HG02885 (cell line): Measurements from ENCODE around the gene CFAP74.

Experiments used
- ATAC-seq: cut with Tn5 transposase; IDR thresholded peaks from one replicate; pipeline ENCODE4 v1.9.1; 2021; ENCODE audit warnings: mild to moderate bottlenecking; ENCODE audit not compliant: unreplicated experiment, poor library complexity

CFAP74 gene

GRCh38 chr1:1973716-1974642 is 29.6 kb downstream of the CFAP74 start:
- no peak for ATAC-seq

- ATAC-seq = no peak
Observed at GRCh38 chr1:1972976-1973715, 30.4 kb downstream of the CFAP74 start.

DNA sequence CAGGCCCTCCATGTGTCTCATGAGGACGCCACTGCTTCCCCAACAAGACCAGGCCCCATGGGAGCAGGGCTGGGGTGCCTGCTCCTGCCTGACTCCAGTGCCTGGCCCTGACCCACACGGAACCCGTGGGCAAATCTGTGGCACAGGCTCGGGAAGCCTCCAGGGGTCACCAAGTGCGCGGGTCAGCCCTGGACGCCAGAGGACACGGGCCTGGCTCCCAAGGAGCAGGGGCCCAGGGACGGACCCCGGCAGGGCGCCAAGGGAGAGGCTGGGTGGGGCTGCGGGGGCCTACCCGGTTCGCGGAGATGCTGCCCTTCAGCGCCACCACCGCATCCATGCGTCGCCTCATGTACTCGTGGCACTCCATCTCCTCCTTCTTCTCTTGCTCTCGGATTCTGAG is 31.9 kb downstream of the CFAP74 start:
- no peak for ATAC-seq

- ATAC-seq = no peak
Observed at GRCh38 chr1:1971017-1971416, 32.6 kb downstream of the CFAP74 start.

GRCh38 chr1:1969953-1970716 is 33.5 kb downstream of the CFAP74 start:
- no peak for ATAC-seq

DNA sequence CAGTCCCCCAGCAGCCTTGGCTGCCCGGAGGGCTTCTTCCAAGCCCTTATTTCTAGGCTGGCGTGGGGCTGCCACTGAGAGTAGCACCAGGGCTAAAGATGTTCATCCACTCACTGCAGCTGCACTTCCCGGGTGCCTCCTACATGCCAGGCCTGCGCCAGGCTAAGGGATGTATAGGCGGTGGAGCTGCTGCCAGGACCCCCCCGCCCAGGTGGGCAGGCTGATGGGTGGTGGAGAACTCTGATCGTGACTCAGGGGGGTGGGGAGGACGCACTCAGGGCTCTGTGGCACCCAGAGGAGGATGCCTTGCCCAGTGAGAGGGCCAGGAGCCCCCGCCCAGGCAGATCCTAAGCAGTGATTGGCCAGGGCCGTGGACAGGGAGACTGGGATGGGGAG is 34.1 kb downstream of the CFAP74 start:
- ATAC-seq = no peak

GRCh38 chr1:1968767-1969504 is 34.6 kb downstream of the CFAP74 start:
- ATAC-seq = no peak

DNA sequence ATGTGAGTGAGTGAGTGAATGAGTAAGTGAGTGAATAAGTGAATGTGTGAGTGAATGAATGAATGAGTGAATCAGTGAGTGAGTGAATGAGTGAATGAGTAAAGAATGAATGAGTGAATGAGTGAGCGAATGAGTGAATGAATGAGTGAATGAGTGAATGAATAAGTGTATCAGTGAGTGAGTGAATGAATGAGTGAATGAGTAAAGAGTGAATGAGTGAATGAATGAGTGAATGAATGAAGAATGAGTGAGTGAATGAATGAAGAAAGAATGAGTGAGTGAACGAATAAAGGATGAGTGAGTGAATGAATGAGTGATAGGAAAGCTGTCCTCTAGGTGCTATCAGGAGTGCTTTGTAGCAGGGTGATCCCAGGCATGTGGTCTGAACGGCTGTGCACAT is 35.7 kb downstream of the CFAP74 start:
- ATAC-seq = no peak

DNA sequence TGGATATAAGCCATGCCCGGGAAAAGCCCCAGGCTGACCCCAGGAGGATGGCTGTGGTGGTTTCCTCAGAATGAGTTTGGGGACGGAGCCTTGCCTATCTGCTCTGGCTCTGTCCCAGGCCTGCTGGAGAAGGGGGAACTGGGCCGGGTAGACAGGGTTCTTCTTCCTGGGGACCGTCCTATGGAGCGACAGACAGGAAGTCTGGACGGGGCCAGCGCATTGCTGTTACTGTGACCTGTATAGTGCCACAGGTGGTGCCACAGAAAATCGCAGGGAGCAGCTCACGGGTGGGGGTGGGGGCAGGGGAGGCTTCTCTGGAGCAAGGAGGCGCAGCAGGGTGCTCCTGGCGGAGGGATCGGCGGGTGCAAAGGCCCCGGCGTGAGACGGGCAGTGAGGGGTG is 36.4 kb downstream of the CFAP74 start:
- ATAC-seq = no peak

DNA sequence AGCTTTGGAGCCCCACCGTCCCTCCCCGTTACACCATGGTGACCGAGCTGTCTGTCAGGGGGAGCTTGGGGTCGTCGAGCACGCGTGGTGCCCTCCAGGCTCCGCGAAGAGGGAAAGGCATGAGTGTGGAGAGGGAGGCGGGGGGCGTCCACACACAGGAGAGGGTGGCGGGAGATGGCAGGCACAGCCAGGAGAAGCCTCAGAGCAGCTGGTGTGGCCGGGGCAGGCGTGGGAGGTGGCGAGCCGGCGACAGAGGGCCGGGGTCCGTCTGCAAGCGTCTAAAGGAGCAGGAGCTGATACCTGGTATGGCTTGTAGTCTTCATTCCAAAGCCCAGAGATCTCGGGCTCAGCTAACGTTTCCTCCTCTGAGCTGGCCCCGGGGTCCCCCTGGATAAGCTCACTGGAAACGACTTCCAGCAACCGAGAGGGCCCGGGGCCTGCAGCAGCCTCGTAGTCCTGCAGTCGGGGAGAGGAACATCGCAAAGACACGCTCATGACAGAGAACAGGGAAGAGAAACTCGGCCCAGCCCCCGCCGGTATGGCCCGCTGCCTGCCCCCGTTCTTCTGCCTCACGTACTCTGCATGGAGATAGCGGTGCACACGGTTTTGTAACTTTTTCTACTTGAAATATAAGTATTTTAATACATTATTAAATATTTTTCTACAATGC is 37.4 kb downstream of the CFAP74 start:
- no peak for ATAC-seq

GRCh38 chr1:1965546-1965945 is 38.0 kb downstream of the CFAP74 start:
- ATAC-seq = no peak

GRCh38 chr1:1964811-1965210 is 38.8 kb downstream of the CFAP74 start:
- ATAC-seq = no peak

DNA sequence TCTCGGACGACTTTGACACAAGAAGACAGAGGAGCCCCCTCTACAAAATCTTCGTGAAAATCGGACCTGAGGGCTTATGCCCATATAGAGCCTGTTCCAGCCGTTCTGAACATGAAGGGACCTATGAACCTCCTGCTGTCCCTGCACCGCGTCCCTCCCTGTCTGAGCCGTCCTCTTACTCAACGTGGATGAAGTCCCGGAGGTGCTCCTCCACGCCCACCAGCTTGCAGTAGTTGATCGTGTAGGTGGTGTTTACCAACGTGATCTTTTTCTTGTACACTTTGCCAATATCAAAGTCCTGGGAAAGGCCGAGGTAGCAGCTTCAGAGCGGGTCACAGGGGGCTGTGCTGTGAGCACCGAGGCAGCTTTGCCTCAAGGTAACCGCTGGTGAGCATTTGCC is 40.0 kb downstream of the CFAP74 start:
- no peak for ATAC-seq

- ATAC-seq = no peak
Observed at GRCh38 chr1:1962752-1963151, 40.8 kb downstream of the CFAP74 start.

DNA sequence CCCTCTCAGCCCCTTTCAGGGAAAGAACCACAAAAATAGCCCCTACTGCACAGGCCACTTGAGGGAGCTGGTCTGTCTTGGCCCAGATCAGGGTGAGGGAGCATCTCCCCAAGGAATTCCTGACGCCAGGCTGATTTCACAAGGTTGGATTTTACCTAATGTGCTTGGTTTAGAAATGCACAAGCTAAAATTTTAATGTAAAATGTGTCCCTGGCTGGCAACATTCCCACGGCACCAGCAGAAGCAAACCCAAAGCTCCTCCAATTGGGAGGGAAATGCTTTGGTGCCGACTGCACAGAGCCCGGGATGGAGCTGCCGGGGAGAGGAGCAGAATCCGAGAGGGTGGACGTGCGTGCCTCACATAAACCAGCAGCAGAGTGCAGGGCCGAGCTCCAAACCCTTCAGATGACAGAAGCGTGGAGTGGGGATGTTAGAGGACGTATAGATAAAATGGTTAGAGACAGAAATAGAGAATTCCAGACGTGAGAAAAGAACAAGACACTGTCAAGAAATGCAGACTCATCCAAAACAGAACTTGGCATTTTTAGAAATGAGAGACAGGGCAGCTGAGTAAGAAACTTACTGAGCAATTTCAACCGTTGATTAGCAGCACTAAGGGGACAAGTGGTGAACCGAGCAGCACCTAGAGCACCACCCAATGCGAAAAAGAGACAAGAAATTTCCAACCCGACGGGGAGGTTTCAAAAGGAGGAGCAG is 42.9 kb downstream of the CFAP74 start:
- no peak for ATAC-seq

- ATAC-seq = no peak
Observed at GRCh38 chr1:1959840-1960479, 43.6 kb downstream of the CFAP74 start.

DNA sequence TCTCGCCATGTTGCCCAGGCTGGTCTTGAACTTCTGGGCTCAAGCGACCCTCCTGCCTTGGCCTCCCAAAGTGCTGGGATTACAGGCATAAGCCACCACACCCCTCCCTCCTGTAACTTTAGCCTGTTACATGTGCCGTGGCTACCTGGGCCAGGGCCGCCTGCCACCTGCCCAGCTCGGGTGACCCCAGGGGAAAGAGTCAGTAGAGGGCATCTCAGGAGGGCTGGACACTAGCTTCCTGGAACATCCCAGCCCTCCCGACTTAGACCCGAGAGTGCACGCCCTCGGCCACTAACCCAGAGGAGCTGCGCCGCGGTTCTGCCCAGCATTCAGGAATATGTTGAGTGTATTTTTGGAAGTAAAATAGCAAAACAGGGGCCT is 44.1 kb downstream of the CFAP74 start:
- ATAC-seq = no peak

GRCh38 chr1:1958071-1958541 is 45.5 kb downstream of the CFAP74 start:
- ATAC-seq = no peak
